ENCODE measurements around the gene PSMB3.
A peak's percentile ranks its signal among the peaks of the same experiment; 100 is the strongest.

The PSMB3 gene

GRCh38 chr17:38748149-38748891 is 4.2 kb upstream of the PSMB3 start, which contains the start of gene PCGF2:
TSS of gene PCGF2 (minus strand) at chr17:38748336. CDS start at chr17:38740402, 7,934 bp downstream.
- TF ChIP-seq CTCF (conservative IDR thresholded peaks at IDR 0.05; ENCODE audit: low read depth, low read length) = no peak
- peak within 1 kb of the TSS; percentile 84 for H3K4me3 ChIP-seq (ENCODE audit: low read length)
- DNase-seq (ENCODE audit: low read depth) = peak; percentile 68

DNA sequence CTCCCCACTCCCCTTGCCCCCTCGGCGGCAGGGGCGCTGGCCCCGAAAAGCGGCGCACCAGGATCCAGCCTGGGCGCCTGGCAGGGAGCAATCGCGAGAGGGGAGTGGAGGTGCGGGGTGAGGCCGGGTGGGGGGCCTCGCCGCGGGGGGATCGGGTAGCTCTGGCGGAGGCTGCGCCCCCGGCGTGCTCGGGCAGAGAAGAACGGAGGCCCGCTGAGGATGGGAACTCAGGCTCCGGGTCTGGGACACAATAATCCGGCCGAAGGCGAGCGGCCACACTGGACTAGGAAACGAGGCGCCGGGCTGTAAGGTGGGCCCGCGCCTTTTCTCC is 3.7 kb upstream of the PSMB3 start:
- DNase-seq (ENCODE audit: low read depth) = no peak
- no peak for TF ChIP-seq CTCF (conservative IDR thresholded peaks at IDR 0.05; ENCODE audit: low read depth, low read length)
- H3K4me3 ChIP-seq (ENCODE audit: low read length) = peak overlapping the region; percentile 84

GRCh38 chr17:38749223-38750043 is 3.1 kb upstream of the PSMB3 start:
- H3K4me3 ChIP-seq (ENCODE audit: low read length) = peak overlapping the region; percentile 84
- no peak for DNase-seq (ENCODE audit: low read depth)
- peak; percentile 0 for TF ChIP-seq CTCF (conservative IDR thresholded peaks at IDR 0.05; ENCODE audit: low read depth, low read length)

GRCh38 chr17:38750044-38750311 is 2.6 kb upstream of the PSMB3 start:
- TF ChIP-seq CTCF (conservative IDR thresholded peaks at IDR 0.05; ENCODE audit: low read depth, low read length) = no peak
- peak overlapping the region; percentile 84 for H3K4me3 ChIP-seq (ENCODE audit: low read length)
- no peak for DNase-seq (ENCODE audit: low read depth)

DNA sequence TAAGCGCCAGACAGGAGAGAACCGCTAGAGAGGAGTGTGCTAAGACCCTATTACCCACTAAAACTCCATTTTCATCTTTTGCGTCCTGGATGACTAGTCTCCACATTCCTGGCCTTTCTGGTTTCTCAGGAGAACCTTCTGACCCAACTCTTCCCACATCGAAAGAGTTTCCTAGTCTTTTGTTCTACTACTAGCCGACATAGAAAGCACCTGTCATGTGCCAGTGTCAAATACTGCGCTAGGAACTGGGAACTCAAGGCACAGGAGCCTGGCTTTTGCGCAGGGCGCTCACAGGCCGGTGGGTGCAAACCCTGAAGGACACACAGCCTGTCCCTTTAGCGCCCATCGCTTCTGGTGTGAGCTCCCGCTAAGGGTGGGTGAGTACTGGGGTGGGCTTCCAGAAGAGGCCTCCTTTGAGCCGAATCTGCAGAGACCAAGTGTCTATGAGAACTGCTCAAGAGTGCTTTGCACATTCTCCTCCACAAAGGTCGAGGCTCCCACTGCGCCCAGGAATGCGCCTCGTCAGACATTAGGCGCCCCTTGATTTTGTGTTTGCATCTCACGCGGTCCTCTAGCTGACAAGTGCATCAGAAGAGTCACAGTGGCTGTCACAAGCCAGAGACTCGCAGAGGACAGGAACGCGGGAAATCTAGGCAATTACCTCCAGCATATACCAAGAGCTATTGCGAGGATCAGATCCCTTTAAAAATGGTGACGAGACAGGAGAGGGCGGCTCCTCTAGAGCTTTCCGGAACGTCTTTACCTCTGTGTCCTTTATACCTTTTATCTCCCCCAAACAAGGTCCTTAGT is 2.0 kb upstream of the PSMB3 start:
- TF ChIP-seq CTCF (conservative IDR thresholded peaks at IDR 0.05; ENCODE audit: low read depth, low read length) = no peak
- peak overlapping the region; percentile 84 for H3K4me3 ChIP-seq (ENCODE audit: low read length)
- no peak for DNase-seq (ENCODE audit: low read depth)

DNA sequence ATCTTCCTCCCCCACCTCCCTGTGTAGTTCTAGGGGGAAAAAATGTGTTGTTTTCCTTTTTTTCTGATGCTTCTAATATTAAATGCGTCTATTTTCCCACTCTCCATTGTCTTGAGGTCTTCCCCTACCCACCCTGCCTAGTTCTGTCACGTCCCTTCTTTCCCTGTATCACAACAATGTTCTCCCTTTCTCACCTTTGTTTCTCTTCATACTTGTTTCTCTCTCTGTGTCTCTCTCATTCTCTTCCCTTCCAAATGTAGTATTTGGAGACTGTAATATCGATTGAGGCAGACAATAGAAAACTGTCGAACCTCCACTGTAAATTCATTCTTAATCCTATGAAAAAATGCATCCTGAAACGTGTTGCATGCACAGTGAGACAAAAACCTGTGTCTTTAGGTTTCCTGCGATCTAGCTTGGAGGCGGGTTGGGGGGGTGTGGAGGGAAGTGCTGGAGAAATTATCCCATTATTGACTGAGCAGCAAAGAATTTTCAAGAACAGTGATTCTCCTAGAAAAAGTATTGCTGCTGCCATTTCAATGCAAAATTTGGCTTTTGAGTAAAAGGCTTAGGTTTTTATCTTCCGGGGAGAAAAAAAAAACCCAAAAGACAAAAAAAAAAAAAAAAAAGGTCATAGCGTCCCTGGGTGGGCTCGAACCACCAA is 1.3 kb upstream of the PSMB3 start:
- peak overlapping the region; percentile 84 for H3K4me3 ChIP-seq (ENCODE audit: low read length)
- TF ChIP-seq CTCF (conservative IDR thresholded peaks at IDR 0.05; ENCODE audit: low read depth, low read length) = no peak
- DNase-seq (ENCODE audit: low read depth) = no peak

All from retinal pigment epithelial cell (primary cell).